Heart left ventricle (tissue), 16 donors: Measurements from ENCODE around the gene GPC6. TPM values are rescaled to one million over a fixed set of nuclear protein-coding genes. Genes with fewer than 3 reads are reported as not detected.

Source experiments
- ATAC-seq, 4 donors: fragments of 200-7000 bp; cut with Tn5 transposase; one replicate each; pipeline ENCODE4 v1.9.1; 2020 to 2022; ENCODE audit warnings: moderate library complexity in 4 of 4, mild to moderate bottlenecking in 3 of 4, moderate number of reproducible peaks in 1 of 4
- DNase-seq, 5 donors: peaks; one replicate each; pipeline ENCODE4 v3.0.0-alpha.2; 2020
- H3K27ac ChIP-seq, 12 donors: fragments of 200-600 bp; sonication (generic) in 4 of 12; one replicate each; pipeline versions ENCODE4 v1.5.0 to v1.8.0; 2016 to 2022; ENCODE audit warnings: mild to moderate bottlenecking in 2 of 12
- H3K27me3 ChIP-seq, 9 donors: fragments of 200-600 bp; sonication (generic) in 2 of 9; one replicate each; pipeline versions ENCODE4 v1.5.1 to v1.8.0; 2016 to 2022; ENCODE audit warnings: mild to moderate bottlenecking in 3 of 9
- H3K36me3 ChIP-seq, 9 donors: fragments of 200-600 bp; sonication (generic) in 2 of 9; one replicate each; pipeline versions ENCODE4 v1.5.0 to v1.8.0; 2018 to 2022; ENCODE audit warnings: mild to moderate bottlenecking in 2 of 9
- H3K4me1 ChIP-seq, 12 donors: fragments of 200-600 bp; sonication (generic) in 4 of 12; one replicate each; pipeline versions ENCODE4 v1.5.0 to v1.8.0; 2016 to 2022; ENCODE audit warnings: mild to moderate bottlenecking in 3 of 12
- H3K4me3 ChIP-seq, 12 donors: fragments of 200-600 bp; sonication (generic) in 4 of 12; one replicate each; pipeline versions ENCODE4 v1.5.0 to v1.8.0; 2017 to 2022; ENCODE audit warnings: mild to moderate bottlenecking in 9 of 12, moderate library complexity in 4 of 12
- H3K9me3 ChIP-seq, 12 donors: fragments of 200-600 bp; sonication (generic) in 4 of 12; one replicate each; pipeline versions ENCODE4 v1.5.0 to v1.8.0; 2016 to 2022; ENCODE audit warnings: mild to moderate bottlenecking in 1 of 12
- CTCF ChIP-seq, 12 donors: fragments of 200-600 bp; sonication (generic) in 4 of 12; IDR thresholded peaks; one replicate each; pipeline versions ENCODE4 v1.5.0 to v1.8.0; 2018 to 2022; ENCODE audit warnings: antibody characterized with exemption in 12 of 12, mild to moderate bottlenecking in 5 of 12
- POLR2A ChIP-seq, 2 donors: fragments of 450-650 bp; IDR thresholded peaks; one replicate each; pipeline ENCODE4 v1.6.1; 2017; ENCODE audit warnings: antibody characterized with exemption in 2 of 2, mild to moderate bottlenecking in 2 of 2, moderate library complexity in 2 of 2
- WGBS, 4 donors: extraction: QIAGEN DNeasy Blood & Tissue Kit in 2 of 4; methylation state at CpG; one replicate each; pipeline versions ENCODE4 v1.1.5 to v1.1.7; 2013 to 2018; 5-methylcytosine and 5-hydroxymethylcytosine counted together
- intact Hi-C, 10 donors: fragments of 100-400 bp; cut with DNase I; formaldehyde crosslinking; loops; one replicate each; pipeline versions ENCODE4 v1.11.1 to v1.14.2; 2022
- polyA plus RNA-seq, 2 donors: library from polyadenylated mRNA; stranded (reverse); fragments of 200-250 nt; gene quantifications; one replicate each; pipeline ENCODE4 v1.2.3, GENCODE V29; 2013
- total RNA-seq, 9 donors: library from RNA; depleted of rRNA in 2 of 9; stranded (reverse); fragments of >200 nt in 2 of 9; fragmentation: NEBNext Ultra II Directional in 3 of 9; extraction: Animal tissue kit (Norgen Biotek cat#: 25700) in 3 of 9; gene quantifications; one replicate each; pipeline versions ENCODE4 v1.1.0 to v1.2.4, GENCODE V29; 2016 to 2023
- donor health status: ischemic (EF 13 %, LVEDD 7.1; RV severe dilation, severe dysfunction).
- donor health status: healthy with polysubstance abuse.
- donor health status: DM: no; HTN: yes; CAD: no.
- donor health status: DM: no; HTN: no; CAD: no.
- donor health status: ischemic (EF 25% LVEDD 6.9; RV normal size, moderate dysfunction).
- donor health status: ischemic (EF 25% LVEDD 5.7; RV mildly dilated, moderate dysfunction).
- donor health status: healthy.
- donor health status: DM: yes; HTN: yes; CAD: no.
- donor health status: ischemic (EF 35%, LVEDD 5.7; RV mildly dilated, moderate dysfunction).
- donor health status: nonischemic (EF 11% LVEDD 7.7; RV severe dilation, severe dysfunction).
- donor health status: DM: yes; HTN: yes; CAD: no.
- donor health status: PGD.
- donor health status: ischemic (EF 29% LVEDD 5.4; RV normal size, mild dysfunction).
- donor health status: nonischemic (EF 23%, LVEDD 6.1; RV moderate dilation, normal function).

The GPC6 gene
- total and polyA plus RNA-seq, 11 donors = 0.08 to 6.2 (median 2.0) TPM

- Histone ChIP-seq H3K9me3 (no peaks in the 10 kb centered on the region), H3K27me3 (no peaks in the 10 kb centered on the region), H3K27ac (no peak overlapping the region), H3K4me1 (no peaks in the 10 kb centered on the region), H3K36me3 (no peaks in the 10 kb centered on the region), H3K4me3 (no peak overlapping the region)
- no peak for ATAC-seq
- WGBS, 4 donors = 49 to 62% (median 55%) methylated on average over 4 of the region's 4 CpGs
- no peak for TF ChIP-seq POLR2A (IDR thresholded peaks at IDR 0.05)
- TF ChIP-seq CTCF (IDR thresholded peaks at IDR 0.05) = no peak
- intact Hi-C loops = no loop called here
- DNase-seq = no peak
Measured at GRCh38 chr13:94138831-94139230, 912.2 kb downstream of the GPC6 start.

GRCh38 chr13:94139393-94139995, 912.9 kb downstream of the GPC6 start:
- no peak overlapping the region for H3K27ac ChIP-seq
- H3K4me3 ChIP-seq = no peak overlapping the region
- DNase-seq = no peak
- H3K9me3 ChIP-seq = no peaks in the 10 kb centered on the region
- 86 to 100% (median 94%) methylated on average over 1 of the region's 1 CpG for WGBS, 4 donors
- no peaks in the 10 kb centered on the region for H3K27me3 ChIP-seq
- no peaks in the 10 kb centered on the region for H3K36me3 ChIP-seq
- no peaks in the 10 kb centered on the region for H3K4me1 ChIP-seq
- TF ChIP-seq POLR2A (IDR thresholded peaks at IDR 0.05) (no peak), CTCF (IDR thresholded peaks at IDR 0.05) (no peak)
- ATAC-seq = no peak
- intact Hi-C loops = no loop called here

GRCh38 chr13:94140027-94140426, 913.4 kb downstream of the GPC6 start:
- intact Hi-C loops = no loop called here
- DNase-seq (no peak), ATAC-seq (no peak)
- H3K9me3 ChIP-seq = no peaks in the 10 kb centered on the region
- no peaks in the 10 kb centered on the region for H3K36me3 ChIP-seq
- H3K27ac ChIP-seq = no peak overlapping the region
- no peaks in the 10 kb centered on the region for H3K4me1 ChIP-seq
- H3K4me3 ChIP-seq = no peak overlapping the region
- H3K27me3 ChIP-seq = no peaks in the 10 kb centered on the region
- WGBS, 4 donors = 73 to 76% (median 75%) methylated on average over 2 of the region's 2 CpGs
- no peak for TF ChIP-seq CTCF (IDR thresholded peaks at IDR 0.05)
- TF ChIP-seq POLR2A (IDR thresholded peaks at IDR 0.05) = no peak

GRCh38 chr13:94140511-94140910, 913.9 kb downstream of the GPC6 start:
- no peaks in the 10 kb centered on the region for H3K4me1 ChIP-seq
- no peak overlapping the region for H3K27ac ChIP-seq
- WGBS, 4 donors = 51 to 64% (median 58%) methylated on average over 2 of the region's 2 CpGs
- no peaks in the 10 kb centered on the region for H3K9me3 ChIP-seq
- no peak for DNase-seq
- no peak for TF ChIP-seq POLR2A (IDR thresholded peaks at IDR 0.05)
- no peak for TF ChIP-seq CTCF (IDR thresholded peaks at IDR 0.05)
- no peaks in the 10 kb centered on the region for H3K27me3 ChIP-seq
- H3K36me3 ChIP-seq = no peaks in the 10 kb centered on the region
- no peak overlapping the region for H3K4me3 ChIP-seq
- no peak for ATAC-seq
- intact Hi-C loops = no loop called here
